Endothelial cell of umbilical vein (primary cell): ENCODE data around the gene CLEC2B. TPM values are rescaled to one million over a fixed set of nuclear protein-coding genes. Genes with fewer than 3 reads are reported as not detected.

Experiments used
- BruUV-seq: library from RNA; stranded (reverse); fragments of 400-500 nt; replicated peaks from 2 replicates; lab custom pipeline; 2021; lab: Mats Ljungman, UMichigan
- CTCF ChIA-PET: fragments of 300-600, 350-600 bp; sonication (Branson Sonifier 250); formaldehyde crosslinking; loops from one replicate; lab custom pipeline; 2021; ENCODE audit warnings: antibody characterized with exemption, inconsistent platforms; lab: Charles Lee
- POLR2A ChIA-PET: fragments of 300-600, 350-600 bp; sonication (Branson Sonifier 250); formaldehyde crosslinking; loops from one replicate; lab custom pipeline; 2021; ENCODE audit warnings: antibody characterized with exemption, inconsistent platforms; lab: Charles Lee
- DNase-seq: peaks from one replicate; pipeline ENCODE4 v3.0.0-alpha.2; 2011; ENCODE audit warnings: low read depth, low spot score
- FAIRE-seq: peaks from 2 replicates; lab custom pipeline; 2011; peaks lifted over from hg19 to GRCh38; lab: Jason Lieb, UNC
- H2AFZ ChIP-seq: 2 replicates; pipeline ENCODE4 v1.6.0; 2012; ENCODE audit warnings: low read depth, low read length, control low read depth, inconsistent platforms
- H3K27ac ChIP-seq: 2 replicates; pipeline ENCODE4 v1.5.1; 2011; ENCODE audit warnings: low read depth, mild to moderate bottlenecking, control low read depth, low read length, moderate library complexity; ENCODE audit not compliant: insufficient read depth
- H3K27me3 ChIP-seq, 2 experiments: 2 replicates each; pipeline versions ENCODE4 v1.6.0 to v1.6.1; 2011; ENCODE audit warnings: low read length in 2 of 2, mixed read lengths in 1 of 2; ENCODE audit not compliant: control insufficient read depth in 2 of 2, insufficient read depth in 2 of 2
- H3K36me3 ChIP-seq, 2 experiments: 2 replicates in 1 of 2; 3 replicates in 1 of 2; pipeline ENCODE4 v1.5.1; 2011; ENCODE audit warnings: low read length in 2 of 2, mild to moderate bottlenecking in 1 of 2, moderate library complexity in 1 of 2; ENCODE audit not compliant: control insufficient read depth in 2 of 2, insufficient read depth in 2 of 2; ENCODE audit errors: extremely low read depth in 1 of 2
- H3K4me1 ChIP-seq: 3 replicates; pipeline ENCODE4 v1.5.1; 2011; ENCODE audit warnings: mild to moderate bottlenecking, low read length; ENCODE audit not compliant: control insufficient read depth, insufficient read depth; ENCODE audit errors: extremely low read depth
- H3K4me2 ChIP-seq: 2 replicates; pipeline ENCODE4 v1.6.1; 2011; ENCODE audit warnings: low read length, control low read depth, mixed read lengths; ENCODE audit not compliant: insufficient read depth
- H3K4me3 ChIP-seq, 3 experiments: fragments of 200-600 bp in 1 of 3; sonication (generic), shearing (Covaris generic) in 1 of 3; replicated peaks in 1 of 3; 2 replicates each; pipeline ENCODE4 v1.5.1; 2011 to 2016; ENCODE audit warnings: control low read depth in 3 of 3, low read length in 3 of 3, mild to moderate bottlenecking in 2 of 3, inconsistent platforms in 1 of 3, low read depth in 1 of 3, moderate library complexity in 1 of 3; ENCODE audit not compliant: insufficient read depth in 1 of 3
- H3K79me2 ChIP-seq: 2 replicates; pipeline ENCODE4 v1.6.0; 2012; ENCODE audit warnings: low read length, inconsistent platforms; ENCODE audit not compliant: control insufficient read depth, insufficient read depth
- H3K9ac ChIP-seq: replicated peaks from 2 replicates; pipeline ENCODE3; 2011; ENCODE audit warnings: low read length, control low read depth; ENCODE audit not compliant: insufficient read depth; ENCODE audit errors: extremely low read depth
- H3K9me1 ChIP-seq: replicated peaks from 3 replicates; pipeline ENCODE4 v1.6.0; 2011; ENCODE audit warnings: mild to moderate bottlenecking, low read length; ENCODE audit not compliant: control insufficient read depth, insufficient read depth; ENCODE audit errors: extremely low read depth
- H3K9me3 ChIP-seq: replicated peaks from 2 replicates; pipeline ENCODE4 v1.5.1; 2012; ENCODE audit warnings: low read length, inconsistent platforms; ENCODE audit not compliant: control insufficient read depth, insufficient read depth
- H4K20me1 ChIP-seq: replicated peaks from 2 replicates; pipeline ENCODE3; 2011; ENCODE audit warnings: mild to moderate bottlenecking, low read length; ENCODE audit not compliant: control insufficient read depth, insufficient read depth; ENCODE audit errors: extremely low read depth
- CTCF ChIP-seq, 2 donors: IDR thresholded peaks; 1 replicate in 1 of 2; 2 replicates in 1 of 2; pipeline ENCODE4 v1.5.1; 2011; ENCODE audit warnings: low read length in 2 of 2, mild to moderate bottlenecking in 2 of 2, moderate library complexity in 2 of 2, control low read depth in 1 of 2, inconsistent platforms in 1 of 2, low read depth in 1 of 2; ENCODE audit not compliant: insufficient read depth in 1 of 2; ENCODE audit errors: extremely low read depth in 1 of 2
- EZH2 ChIP-seq: IDR thresholded peaks from 2 replicates; pipeline ENCODE4 v1.6.1; 2012; ENCODE audit warnings: borderline replicate concordance, low read depth, mild to moderate bottlenecking, moderate library complexity, low read length, inconsistent platforms; ENCODE audit not compliant: severe bottlenecking
- JUN ChIP-seq: IDR thresholded peaks from 2 replicates; pipeline ENCODE4 v1.6.1; 2011; ENCODE audit warnings: borderline replicate concordance, low read depth; ENCODE audit not compliant: insufficient read length, insufficient read depth
- MAX ChIP-seq: IDR thresholded peaks from 2 replicates; pipeline ENCODE4 v1.6.1; 2011; ENCODE audit not compliant: insufficient read depth, insufficient read length
- MYC ChIP-seq: IDR thresholded peaks from one replicate; pipeline ENCODE4 v1.6.1; 2011; ENCODE audit warnings: mild to moderate bottlenecking, low read depth, low read length
- POLR2A ChIP-seq: IDR thresholded peaks from 2 replicates; pipeline ENCODE4 v1.6.1; 2012; ENCODE audit warnings: low read depth, mild to moderate bottlenecking, control low read depth, low read length
- POLR2AphosphoS5 ChIP-seq: IDR thresholded peaks from 2 replicates; pipeline ENCODE4 v1.6.1; 2012; ENCODE audit warnings: low read depth, mild to moderate bottlenecking, control low read depth, low read length, moderate library complexity; ENCODE audit not compliant: insufficient read depth
- dilution Hi-C: fragments of 300-500 bp; cut with MboI; formaldehyde crosslinking; loops from one replicate; pipeline ENCODE4 v1.15.0; 2019; ENCODE audit warnings: low sequenced_read_pairs; ENCODE audit not compliant: extremely low pct_ligation_motif_present
- intact Hi-C: fragments of 100-400 bp; cut with micrococcal nuclease; formaldehyde crosslinking; loops from one replicate; pipeline ENCODE4 v1.10.0; 2022
- polyA plus RNA-seq, 4 experiments: library from polyadenylated mRNA; depleted of rRNA in 3 of 4; stranded (reverse) in 3 of 4; unstranded in 1 of 4; fragments of >200 nt; gene quantifications; 2 replicates each; pipeline versions ENCODE4 v1.2.1 to v1.2.3, GENCODE V29; 2011 to 2012; ENCODE audit warnings: missing spikeins in 1 of 4
- total RNA-seq: library from RNA; stranded (reverse); gene quantifications from 2 replicates; pipeline ENCODE4 v1.2.3, GENCODE V29; 2021

CLEC2B gene
- total and polyA plus RNA-seq, 2 donors (not counting 3 experiments of a cell fraction or from before 2014, with no cell fraction given), result 6.7 to 18.3 TPM

- intact Hi-C loops (no loop called here), dilution Hi-C loops (no loop called here)
- no peaks in the 10 kb centered on the region for H4K20me1 ChIP-seq
- no TSS peak for BruUV-seq
- H3K9me3 ChIP-seq, result no peaks in the 10 kb centered on the region
- H2AFZ ChIP-seq, result no peak overlapping the region
- no peak overlapping the region for H3K4me3 ChIP-seq
- no peaks in the 10 kb centered on the region for H3K36me3 ChIP-seq
- no peak for TF ChIP-seq JUN
- no peak for TF ChIP-seq EZH2
- no peak for TF ChIP-seq MAX
- TF ChIP-seq MYC, result no peak
- TF ChIP-seq POLR2A, result no peak
- no peak for TF ChIP-seq POLR2AphosphoS5
- no peak for TF ChIP-seq CTCF (IDR thresholded peaks at IDR 0.05; ENCODE audit: extremely low read depth in 1 of 2, insufficient read depth in 1 of 2, low read depth in 1 of 2, low read length in 2 of 2)
- H3K27ac ChIP-seq, result no peak overlapping the region
- no peak overlapping the region for H3K4me2 ChIP-seq
- H3K27me3 ChIP-seq, result no peaks in the 10 kb centered on the region
- H3K9me1 ChIP-seq, result no peaks in the 10 kb centered on the region
- CTCF ChIA-PET, result interaction anchor here (1.1 to 7.9 kb wide), 2 partner anchors 61 to 129 kb away, joined by 3 to 62 read pairs; no protein-coding TSS in a partner anchor
- H3K9ac ChIP-seq, result no peak overlapping the region
- POLR2A ChIA-PET, result no interaction called here
- DNase-seq, result no peak
- no peak for FAIRE-seq
- no peaks in the 10 kb centered on the region for H3K79me2 ChIP-seq
- no peaks in the 10 kb centered on the region for H3K4me1 ChIP-seq
Observed at GRCh38 chr12:9811621-9812020, 57.5 kb downstream of the CLEC2B start.
